GF-D8 (cell line): ENCODE data around the gene C16orf92.
A peak's percentile ranks its signal among the peaks of the same experiment; 100 is the strongest.

Experiments
- DNase-seq: peaks from one replicate; lab custom pipeline; 2025; lab: John Stamatoyannopoulos, UW

C16orf92 gene, protein sequence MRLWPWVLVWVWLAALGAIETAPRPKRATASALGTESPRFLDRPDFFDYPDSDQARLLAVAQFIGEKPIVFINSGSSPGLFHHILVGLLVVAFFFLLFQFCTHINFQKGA

DNA sequence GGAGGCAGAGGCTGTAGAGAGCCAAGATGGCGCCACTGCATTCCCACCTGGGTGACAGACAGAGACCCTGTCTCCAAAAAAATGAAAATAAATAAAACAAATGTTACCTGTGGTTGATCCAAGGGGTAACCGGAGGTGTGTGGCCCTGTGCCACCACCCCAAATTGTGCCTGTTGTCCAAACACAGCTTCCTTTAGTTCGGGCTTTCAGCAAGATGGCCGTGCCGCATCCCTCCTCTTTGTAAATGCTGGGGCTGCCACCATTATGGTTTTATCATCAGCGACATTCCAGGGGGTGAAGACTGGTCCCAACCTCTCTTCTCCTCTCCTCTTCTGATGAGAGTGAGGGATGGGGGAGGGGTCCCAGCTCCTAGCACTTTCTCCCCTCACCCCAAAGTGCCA lies at the start of gene C16orf92:
Gene C16orf92 (plus strand): TSS at position 312 of the 400 bp plus-strand sequence. CDS start 143 bp downstream, outside the sequence.
- DNase-seq: no peak

- peak; percentile 97 for DNase-seq
These were observed 49.4 kb upstream of the C16orf92 start, which contains the start of gene TAOK2 for GRCh38 chr16:29973384-29974246. Gene TAOK2, plus strand, starts transcription at chr16:29973868. Its CDS starts 3,905 bp downstream, at chr16:29977773.

GRCh38 chr16:29974291-29975133 lies 48.5 kb upstream of the C16orf92 start:
- no peak for DNase-seq

GRCh38 chr16:29975134-29975538 lies 47.9 kb upstream of the C16orf92 start:
- DNase-seq: no peak

- no peak for DNase-seq
These were observed 47.0 kb upstream of the C16orf92 start for GRCh38 chr16:29975811-29976511.

- DNase-seq: no peak
These were observed 45.8 kb upstream of the C16orf92 start for GRCh38 chr16:29977063-29977825.

GRCh38 chr16:29978081-29978480 lies 44.9 kb upstream of the C16orf92 start:
- no peak for DNase-seq

DNA sequence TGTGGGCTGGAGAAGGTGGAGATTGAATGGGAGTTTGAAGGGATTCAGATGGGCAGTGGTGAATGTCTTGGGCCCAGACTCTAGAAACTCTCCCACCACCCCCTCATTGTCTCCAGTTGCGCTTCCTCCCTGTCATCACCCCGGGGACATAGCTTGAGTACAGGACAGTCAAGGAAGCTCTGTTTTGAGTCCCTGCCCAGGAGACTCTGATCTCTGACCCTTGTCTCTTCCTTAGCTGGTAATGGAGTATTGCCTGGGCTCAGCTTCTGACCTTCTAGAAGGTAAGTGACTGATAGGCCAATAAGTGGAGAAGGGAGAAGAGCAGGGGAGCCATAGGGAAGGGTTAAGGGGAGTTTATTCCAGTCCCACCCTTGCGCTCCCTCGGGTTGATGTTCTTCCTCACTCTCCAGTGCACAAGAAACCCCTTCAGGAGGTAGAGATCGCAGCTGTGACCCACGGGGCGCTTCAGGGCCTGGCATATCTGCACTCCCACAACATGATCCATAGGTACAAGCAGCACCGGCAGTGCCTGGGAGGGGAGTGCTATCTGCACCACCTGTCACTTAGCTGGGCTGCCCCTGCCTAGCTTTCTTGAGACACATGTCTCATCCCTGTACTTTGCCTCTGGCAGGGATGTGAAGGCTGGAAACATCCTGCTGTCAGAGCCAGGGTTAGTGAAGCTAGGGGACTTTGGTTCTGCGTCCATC lies 44.3 kb upstream of the C16orf92 start:
- no peak for DNase-seq

GRCh38 chr16:29982560-29983419 lies 40.2 kb upstream of the C16orf92 start:
- no peak for DNase-seq

- DNase-seq: no peak
These were observed 39.4 kb upstream of the C16orf92 start for GRCh38 chr16:29983420-29984136.

DNA sequence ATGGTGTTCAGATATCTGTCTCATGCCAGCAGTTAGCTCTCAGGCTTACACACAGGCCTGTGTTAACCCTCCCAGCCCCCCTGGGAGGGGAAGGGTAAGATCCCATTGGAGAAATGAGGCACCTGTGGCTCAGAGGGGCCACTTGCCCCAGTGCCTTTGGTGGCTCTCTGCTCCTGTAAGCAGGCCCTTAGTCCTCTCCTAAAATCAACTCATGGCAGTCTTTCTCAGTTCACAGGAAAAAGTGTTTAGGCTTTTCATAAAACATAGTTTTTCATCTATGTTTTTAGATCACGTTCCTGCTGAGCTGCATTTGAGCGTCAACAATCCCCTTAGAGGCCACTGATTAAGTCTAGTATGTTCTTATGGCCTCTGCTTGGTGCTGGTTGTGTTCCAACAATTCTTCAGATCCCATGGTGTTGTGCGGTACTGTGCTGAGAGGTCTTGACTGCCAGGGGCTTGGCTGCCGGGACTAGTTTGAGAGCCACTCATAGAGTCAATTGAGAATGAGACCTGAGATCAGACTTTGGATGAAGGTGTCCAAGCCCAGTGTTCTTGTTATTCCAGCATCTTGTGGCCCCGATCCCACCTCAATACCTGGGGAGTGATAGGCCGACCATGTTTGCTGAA lies 38.7 kb upstream of the C16orf92 start:
- DNase-seq: no peak

GRCh38 chr16:29984764-29985147 lies 38.2 kb upstream of the C16orf92 start:
- no peak for DNase-seq

DNA sequence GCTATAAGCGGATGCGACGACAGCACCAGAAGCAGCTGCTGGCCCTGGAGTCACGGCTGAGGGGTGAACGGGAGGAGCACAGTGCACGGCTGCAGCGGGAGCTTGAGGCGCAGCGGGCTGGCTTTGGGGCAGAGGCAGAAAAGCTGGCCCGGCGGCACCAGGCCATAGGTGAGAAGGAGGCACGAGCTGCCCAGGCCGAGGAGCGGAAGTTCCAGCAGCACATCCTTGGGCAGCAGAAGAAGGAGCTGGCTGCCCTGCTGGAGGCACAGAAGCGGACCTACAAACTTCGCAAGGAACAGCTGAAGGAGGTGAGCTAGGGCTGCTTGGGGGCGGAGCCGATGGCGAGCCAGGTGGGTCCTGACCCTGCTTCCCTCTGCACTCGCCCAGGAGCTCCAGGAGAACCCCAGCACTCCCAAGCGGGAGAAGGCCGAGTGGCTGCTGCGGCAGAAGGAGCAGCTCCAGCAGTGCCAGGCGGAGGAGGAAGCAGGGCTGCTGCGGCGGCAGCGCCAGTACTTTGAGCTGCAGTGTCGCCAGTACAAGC lies 37.7 kb upstream of the C16orf92 start:
- no peak for DNase-seq

- no peak for DNase-seq
These were observed 36.8 kb upstream of the C16orf92 start for GRCh38 chr16:29986231-29986630.

DNA sequence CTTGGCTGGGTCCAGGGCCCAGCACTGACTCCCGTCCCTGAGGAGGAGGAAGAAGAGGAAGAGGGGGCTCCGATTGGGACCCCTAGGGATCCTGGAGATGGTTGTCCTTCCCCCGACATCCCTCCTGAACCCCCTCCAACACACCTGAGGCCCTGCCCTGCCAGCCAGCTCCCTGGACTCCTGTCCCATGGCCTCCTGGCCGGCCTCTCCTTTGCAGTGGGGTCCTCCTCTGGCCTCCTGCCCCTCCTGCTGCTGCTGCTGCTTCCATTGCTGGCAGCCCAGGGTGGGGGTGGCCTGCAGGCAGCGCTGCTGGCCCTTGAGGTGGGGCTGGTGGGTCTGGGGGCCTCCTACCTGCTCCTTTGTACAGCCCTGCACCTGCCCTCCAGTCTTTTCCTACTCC lies 36.1 kb upstream of the C16orf92 start:
- DNase-seq: no peak

DNA sequence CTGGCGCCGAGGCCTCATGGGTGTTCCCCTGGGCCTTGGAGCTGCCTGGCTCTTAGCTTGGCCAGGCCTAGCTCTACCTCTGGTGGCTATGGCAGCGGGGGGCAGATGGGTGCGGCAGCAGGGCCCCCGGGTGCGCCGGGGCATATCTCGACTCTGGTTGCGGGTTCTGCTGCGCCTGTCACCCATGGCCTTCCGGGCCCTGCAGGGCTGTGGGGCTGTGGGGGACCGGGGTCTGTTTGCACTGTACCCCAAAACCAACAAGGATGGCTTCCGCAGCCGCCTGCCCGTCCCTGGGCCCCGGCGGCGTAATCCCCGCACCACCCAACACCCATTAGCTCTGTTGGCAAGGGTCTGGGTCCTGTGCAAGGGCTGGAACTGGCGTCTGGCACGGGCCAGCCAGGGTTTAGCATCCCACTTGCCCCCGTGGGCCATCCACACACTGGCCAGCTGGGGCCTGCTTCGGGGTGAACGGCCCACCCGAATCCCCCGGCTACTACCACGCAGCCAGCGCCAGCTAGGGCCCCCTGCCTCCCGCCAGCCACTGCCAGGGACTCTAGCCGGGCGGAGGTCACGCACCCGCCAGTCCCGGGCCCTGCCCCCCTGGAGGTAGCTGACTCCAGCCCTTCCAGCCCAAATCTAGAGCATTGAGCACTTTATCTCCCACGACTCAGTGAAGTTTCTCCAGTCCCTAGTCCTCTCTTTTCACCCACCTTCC lies 35.5 kb upstream of the C16orf92 start:
- DNase-seq: no peak

DNA sequence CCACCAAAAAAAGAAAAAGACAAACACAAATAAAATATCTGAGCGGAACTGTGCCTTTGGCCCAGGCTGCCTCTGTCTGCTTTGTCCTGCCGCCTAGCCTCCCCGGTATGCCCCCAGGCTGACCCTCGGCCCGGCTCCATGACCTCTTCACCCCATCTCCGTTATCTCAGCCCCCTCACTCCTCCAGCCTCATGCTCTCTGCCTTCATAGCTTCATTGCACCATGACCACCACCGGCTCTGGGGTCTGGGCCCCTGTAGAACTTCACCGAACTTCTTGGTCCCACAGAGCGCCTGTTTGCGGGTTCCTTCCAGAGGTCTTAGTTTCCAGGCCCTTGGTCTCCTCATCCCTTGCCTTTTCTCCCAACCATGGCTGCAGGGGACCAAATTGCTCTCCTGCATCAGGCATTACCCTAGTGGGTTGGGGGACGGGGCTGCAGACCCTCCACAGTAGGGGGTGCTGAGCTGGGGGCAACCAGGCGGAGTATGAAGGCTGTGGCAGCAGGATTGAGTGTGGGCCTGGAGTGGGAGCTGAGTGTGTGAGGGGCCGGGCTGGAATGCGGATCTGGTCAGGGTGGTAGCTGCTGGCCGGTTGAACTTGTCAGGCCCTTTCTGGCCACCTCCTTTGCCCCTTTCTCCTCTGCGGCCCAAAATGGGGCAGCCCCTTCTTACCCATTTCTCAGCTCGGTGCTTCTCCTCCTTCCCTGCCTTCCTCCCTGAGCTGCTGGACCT lies 34.5 kb upstream of the C16orf92 start:
- DNase-seq: no peak
